GM13976 (cell line): ENCODE data around the gene SYNM.
"Not testable (repeated sequence)": the region's sequence is repeated elsewhere in the genome, so short reads cannot be mapped to it uniquely, and the experiment has no call there.

Experiments
- DNase-seq: peaks from one replicate; pipeline ENCODE4 v3.0.0; 2012; ENCODE audit warnings: low spot score
- in situ Hi-C: fragments of 300-500 bp; cut with MboI; formaldehyde crosslinking; loops from one replicate; pipeline ENCODE4 v1.12.0; 2022; ENCODE audit warnings: low sequenced_read_pairs, mixed read lengths, inconsistent platforms; ENCODE audit not compliant: unreplicated experiment
- TF ChIP-seq, protein P1 (sequence below): IDR thresholded peaks from 2 replicates; pipeline ENCODE4 v1.5.1; 2012; ENCODE audit warnings: borderline replicate concordance, mild to moderate bottlenecking; ENCODE audit not compliant: insufficient read depth; ENCODE audit errors: extremely low read depth, missing control alignments, control extremely low read depth

SYNM gene

DNA sequence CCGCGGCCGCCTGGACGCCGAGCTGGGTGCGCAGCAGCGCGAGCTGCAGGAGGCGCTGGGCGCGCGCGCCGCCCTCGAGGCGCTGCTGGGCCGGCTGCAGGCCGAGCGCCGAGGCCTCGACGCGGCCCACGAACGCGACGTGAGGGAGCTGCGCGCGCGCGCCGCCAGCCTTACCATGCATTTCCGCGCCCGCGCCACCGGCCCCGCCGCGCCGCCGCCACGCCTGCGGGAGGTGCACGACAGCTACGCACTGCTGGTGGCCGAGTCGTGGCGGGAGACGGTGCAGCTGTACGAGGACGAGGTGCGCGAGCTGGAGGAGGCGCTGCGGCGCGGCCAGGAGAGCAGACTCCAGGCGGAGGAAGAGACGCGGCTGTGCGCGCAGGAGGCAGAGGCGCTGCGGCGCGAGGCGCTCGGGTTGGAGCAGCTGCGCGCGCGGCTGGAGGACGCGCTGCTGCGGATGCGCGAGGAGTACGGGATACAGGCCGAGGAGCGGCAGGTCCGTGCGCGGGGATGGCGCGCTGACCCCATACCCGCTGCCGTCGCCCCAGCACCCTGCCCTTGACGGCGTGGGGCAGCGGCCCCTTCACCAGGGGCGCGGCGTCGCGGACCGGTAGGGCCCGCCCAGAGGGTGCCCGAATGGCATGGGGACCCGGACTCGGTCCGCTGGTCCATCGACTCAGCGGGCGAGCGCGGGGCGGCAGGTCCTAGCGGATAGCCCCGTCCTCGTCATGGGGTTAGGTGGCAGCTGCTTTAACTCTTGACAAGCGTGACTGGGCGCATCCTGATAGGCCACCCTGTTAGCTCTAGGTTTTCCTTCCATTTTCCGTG, 848 bp downstream of the SYNM start:
- peak; percentile 62 for DNase-seq
- TF ChIP-seq, protein P1, sequence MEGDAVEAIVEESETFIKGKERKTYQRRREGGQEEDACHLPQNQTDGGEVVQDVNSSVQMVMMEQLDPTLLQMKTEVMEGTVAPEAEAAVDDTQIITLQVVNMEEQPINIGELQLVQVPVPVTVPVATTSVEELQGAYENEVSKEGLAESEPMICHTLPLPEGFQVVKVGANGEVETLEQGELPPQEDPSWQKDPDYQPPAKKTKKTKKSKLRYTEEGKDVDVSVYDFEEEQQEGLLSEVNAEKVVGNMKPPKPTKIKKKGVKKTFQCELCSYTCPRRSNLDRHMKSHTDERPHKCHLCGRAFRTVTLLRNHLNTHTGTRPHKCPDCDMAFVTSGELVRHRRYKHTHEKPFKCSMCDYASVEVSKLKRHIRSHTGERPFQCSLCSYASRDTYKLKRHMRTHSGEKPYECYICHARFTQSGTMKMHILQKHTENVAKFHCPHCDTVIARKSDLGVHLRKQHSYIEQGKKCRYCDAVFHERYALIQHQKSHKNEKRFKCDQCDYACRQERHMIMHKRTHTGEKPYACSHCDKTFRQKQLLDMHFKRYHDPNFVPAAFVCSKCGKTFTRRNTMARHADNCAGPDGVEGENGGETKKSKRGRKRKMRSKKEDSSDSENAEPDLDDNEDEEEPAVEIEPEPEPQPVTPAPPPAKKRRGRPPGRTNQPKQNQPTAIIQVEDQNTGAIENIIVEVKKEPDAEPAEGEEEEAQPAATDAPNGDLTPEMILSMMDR: peak; percentile 10
- in situ Hi-C loops: no loop called here

DNA sequence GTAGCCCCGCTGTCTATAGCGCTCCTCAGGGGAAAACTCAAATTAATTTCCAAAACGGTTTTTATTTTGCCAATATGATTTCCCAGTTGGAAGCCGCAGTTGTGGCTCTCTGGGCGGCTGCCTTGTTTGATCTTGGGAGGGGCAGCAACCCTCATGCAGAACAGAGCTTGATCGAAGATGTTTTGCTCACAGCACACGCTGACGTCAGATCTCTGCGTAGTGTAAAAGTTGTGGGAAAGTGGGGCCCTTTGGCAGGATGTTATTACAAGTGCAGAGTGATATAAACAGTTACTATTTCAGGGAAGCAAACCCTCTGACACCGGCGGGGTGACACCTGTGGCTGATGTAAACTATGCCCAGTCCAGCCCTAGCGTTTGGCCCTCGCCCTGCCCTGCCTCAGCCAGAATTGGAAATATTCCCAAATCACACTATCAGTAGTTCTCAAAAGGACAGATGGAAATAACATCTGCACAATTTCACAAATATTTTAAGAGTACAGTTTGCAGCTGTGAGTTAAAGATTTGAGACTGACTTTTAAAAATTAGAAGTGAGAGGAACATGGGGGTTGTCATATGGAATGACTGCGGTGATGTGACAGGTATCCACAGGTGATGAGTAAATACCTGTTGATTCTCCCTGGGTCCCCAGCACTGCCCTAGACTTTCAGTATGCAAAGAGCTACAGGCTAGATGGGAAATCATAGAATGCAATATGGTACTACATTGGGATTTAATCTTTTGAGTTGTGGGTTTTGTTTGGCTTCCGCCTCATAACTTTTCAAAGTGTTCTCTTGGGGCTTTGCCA, 1.7 kb downstream of the SYNM start:
- DNase-seq: no peak
- TF ChIP-seq, protein P1: no peak
- in situ Hi-C loops: no loop called here

DNA sequence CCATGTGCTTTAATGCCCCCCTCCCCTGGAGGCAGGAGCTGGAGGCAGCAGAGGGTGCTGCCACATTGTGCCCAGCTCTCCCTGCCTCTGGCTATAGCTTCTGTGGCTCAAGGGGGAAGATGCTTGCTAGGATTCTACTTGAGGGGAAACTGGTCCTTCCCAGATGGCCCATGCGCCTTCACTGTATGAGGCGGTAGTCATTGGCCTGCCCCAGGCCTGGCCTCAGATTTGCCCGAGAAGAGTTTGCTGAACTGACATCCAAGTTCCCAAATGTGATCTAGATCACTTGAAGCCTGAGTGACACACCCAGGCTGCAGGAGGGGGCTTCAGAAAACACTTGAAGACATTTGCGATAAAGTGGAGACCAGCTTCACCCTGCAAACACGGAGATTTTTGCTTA, 4.1 kb downstream of the SYNM start:
- TF ChIP-seq, protein P1: no peak
- no peak for DNase-seq
- in situ Hi-C loops: no loop called here

DNA sequence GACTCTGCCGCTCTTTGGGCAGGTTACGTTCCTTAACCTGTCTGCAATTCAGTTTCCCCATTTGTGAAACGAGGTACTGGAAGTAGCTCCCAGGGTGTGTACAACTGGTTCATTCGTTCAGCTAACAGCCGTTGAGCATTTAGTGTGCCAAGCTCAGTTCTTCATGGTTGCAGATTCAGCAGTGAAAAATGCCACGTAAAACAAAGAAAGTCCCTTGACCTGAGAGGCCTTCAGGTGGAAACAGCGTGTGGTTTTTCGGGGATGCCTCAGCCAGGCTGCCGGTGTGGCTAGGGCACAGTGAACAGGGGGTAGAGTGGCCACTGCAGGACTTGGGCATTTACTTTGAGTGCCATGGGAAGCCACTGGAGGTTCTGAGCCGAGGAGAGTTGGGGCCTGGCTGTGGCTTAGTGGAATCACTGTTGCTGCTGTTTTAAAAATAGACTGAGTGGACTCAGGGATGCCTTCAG, 4.7 kb downstream of the SYNM start:
- in situ Hi-C loops: no loop called here
- DNase-seq: no peak
- TF ChIP-seq, protein P1: no peak

DNA sequence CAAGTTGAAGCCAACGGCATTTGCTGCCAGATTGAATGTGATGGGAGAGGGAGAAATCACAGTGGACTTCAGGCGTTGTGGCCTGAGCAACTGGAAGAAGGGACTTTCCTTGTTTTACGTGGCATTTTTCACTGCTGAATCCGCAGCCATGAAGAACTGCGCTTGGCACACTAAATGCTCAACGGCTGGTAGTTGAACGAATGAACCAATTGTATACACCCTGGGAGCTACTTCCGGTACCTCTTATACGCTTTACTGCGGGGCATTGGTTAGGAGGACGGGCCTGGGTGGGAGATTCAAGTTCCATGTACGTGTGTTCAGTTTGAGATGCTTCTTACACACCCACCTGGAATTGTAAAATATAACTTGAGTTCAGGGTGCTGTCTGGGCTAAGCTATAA, 5.2 kb downstream of the SYNM start:
- no peak for DNase-seq
- TF ChIP-seq, protein P1: no peak
- in situ Hi-C loops: no loop called here

DNA sequence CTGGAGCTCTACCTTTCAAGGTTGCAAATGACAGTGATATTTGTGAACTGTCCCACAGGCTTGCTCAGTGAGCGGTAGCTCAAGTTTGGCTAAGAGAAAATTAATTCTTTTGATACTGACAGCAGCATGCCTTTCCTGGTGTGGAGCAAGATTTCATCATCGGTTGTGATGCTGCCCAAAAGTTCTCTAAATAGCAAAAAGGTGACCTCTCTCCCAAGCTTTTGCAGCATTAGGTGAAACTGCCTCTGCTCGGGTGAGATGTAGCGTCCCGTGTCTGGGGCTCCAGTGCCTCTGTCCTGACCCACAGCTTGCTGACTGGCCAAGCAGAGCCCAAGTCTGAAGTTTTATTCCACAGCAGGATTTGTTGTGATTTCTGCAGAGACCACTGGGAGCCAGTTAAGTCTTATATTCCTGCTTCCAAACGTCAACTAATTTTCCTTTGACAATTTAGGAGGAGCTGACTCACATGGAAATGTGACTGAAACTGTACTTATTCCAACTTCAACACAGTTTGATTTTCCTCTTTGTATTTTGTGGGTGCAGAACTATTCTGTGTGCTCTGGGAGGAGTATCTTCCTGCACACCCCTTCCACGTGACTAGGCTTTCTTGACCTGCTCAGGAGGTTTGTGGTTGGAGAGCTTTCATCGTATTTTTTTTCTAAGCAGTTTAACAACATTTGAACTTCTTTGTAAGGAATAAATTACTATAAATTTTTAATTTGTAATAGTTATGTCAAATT, 5.9 kb downstream of the SYNM start:
- in situ Hi-C loops: no loop called here
- TF ChIP-seq, protein P1: no peak
- no peak for DNase-seq

DNA sequence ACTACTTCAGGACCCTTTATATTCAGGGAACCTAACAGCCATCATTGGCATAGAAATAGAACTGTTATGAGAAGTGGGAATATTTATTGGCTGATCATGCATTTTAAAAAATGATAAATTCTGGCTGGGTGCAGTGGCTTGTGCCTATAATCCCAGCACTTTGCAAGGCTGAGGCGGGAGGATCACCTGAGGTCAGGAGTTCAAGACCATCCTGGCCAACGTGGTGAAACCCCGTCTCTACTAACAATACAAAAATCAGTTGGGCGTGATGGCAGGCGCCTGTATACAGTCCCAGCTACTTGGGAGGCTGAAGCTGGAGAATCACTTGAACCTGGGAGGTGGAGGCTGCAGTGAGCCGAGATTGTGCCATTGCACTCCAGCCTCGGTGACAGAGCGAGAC, 6.8 kb downstream of the SYNM start:
- in situ Hi-C loops: not testable (repeated sequence)

More for the DNA sequence above, 6.8 kb downstream of the SYNM start:
- DNase-seq: not testable (repeated sequence)
